ENCODE results near the gene MGAT5B. TPM values are rescaled to one million over a fixed set of nuclear protein-coding genes. Genes with fewer than 3 reads are reported as not detected.
A peak's percentile ranks its signal among the peaks of the same experiment; 100 is the strongest.

The MGAT5B gene
- total RNA-seq, 1 donor from 2014 or later, result 1.8 TPM

- peak; percentile 88 for DNase-seq (ENCODE audit: low spot score)
- H3K79me2 ChIP-seq (ENCODE audit: low read depth), result no peaks in the 10 kb centered on the region
- peaks cover 4% of the 10 kb centered on the region for H3K9me3 ChIP-seq (ENCODE audit: low read depth)
- peaks cover 17% of the 10 kb centered on the region for H3F3A ChIP-seq (ENCODE audit: low read depth)
- no peak overlapping the region for H3K4me3 ChIP-seq
- no peak overlapping the region for H3K27ac ChIP-seq
- H3K9me3 Mint-ChIP-seq, result peaks cover 19% of the 10 kb centered on the region
- no peak overlapping the region for H2AFZ ChIP-seq (replicated peaks)
- no peak overlapping the region for H3K27ac Mint-ChIP-seq
- peaks cover 26% of the 10 kb centered on the region for H3K4me1 Mint-ChIP-seq
- H3K4me3 Mint-ChIP-seq, result peak overlapping the region; percentile 30
- H3K36me3 Mint-ChIP-seq, result peaks cover 4% of the 10 kb centered on the region
- H3K27me3 ChIP-seq, result no peaks in the 10 kb centered on the region
- no peaks in the 10 kb centered on the region for H3K36me3 ChIP-seq
- no peaks in the 10 kb centered on the region for H4K20me1 ChIP-seq (ENCODE audit: low read depth)
- TF ChIP-seq, protein P1, sequence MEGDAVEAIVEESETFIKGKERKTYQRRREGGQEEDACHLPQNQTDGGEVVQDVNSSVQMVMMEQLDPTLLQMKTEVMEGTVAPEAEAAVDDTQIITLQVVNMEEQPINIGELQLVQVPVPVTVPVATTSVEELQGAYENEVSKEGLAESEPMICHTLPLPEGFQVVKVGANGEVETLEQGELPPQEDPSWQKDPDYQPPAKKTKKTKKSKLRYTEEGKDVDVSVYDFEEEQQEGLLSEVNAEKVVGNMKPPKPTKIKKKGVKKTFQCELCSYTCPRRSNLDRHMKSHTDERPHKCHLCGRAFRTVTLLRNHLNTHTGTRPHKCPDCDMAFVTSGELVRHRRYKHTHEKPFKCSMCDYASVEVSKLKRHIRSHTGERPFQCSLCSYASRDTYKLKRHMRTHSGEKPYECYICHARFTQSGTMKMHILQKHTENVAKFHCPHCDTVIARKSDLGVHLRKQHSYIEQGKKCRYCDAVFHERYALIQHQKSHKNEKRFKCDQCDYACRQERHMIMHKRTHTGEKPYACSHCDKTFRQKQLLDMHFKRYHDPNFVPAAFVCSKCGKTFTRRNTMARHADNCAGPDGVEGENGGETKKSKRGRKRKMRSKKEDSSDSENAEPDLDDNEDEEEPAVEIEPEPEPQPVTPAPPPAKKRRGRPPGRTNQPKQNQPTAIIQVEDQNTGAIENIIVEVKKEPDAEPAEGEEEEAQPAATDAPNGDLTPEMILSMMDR (IDR thresholded peaks at IDR 0.05), result no peak
- TF ChIP-seq EZH2phosphoT487 (IDR thresholded peaks at IDR 0.05) (no peak), EZH2 (IDR thresholded peaks at IDR 0.05) (no peak)
- H3K9ac ChIP-seq, result no peak overlapping the region
- H3K4me2 ChIP-seq, result peak overlapping the region; percentile 46
- peaks cover 22% of the 10 kb centered on the region for H3K4me1 ChIP-seq
- peaks cover 22% of the 10 kb centered on the region for H3K27me3 Mint-ChIP-seq (ENCODE audit: insufficient read depth, low read depth)
Measured at GRCh38 chr17:76981545-76982295, 113.5 kb downstream of the MGAT5B start.

DNA sequence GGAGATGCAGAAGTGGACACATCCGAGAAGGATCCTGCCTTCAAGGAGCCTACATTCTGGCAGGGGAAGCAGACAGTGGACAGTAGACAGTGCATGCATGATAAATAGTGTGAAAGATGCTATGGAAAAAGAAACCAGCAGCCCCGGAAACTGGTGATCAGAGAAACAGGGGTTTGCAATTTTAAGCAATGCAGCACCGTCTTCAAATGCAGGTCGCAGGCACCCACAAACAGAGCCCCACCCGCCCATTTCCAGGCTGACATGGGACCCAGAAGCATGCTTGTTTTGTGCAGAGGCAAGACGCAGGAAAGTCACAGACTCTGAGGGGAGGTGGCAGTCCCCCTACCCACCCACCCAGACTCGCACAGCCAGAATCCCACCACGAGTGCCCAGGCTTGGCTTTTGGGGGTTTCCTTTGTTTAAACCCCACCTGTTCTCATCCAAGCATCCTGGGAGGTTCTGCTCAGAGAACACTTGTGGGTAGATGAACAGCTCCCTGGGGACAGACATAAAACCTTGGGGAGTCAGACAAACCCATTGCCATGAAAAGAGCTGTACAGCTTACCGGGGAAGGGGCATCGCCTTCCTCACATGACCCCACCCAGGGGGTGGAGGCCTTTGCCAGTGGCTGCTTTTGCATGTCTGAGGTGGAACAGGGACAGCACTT, 114.3 kb downstream of the MGAT5B start:
- Mint-ChIP-seq H3K27ac (no peak overlapping the region), H3K27me3 (ENCODE audit: insufficient read depth, low read depth) (peaks cover 24% of the 10 kb centered on the region), H3K4me3 (no peak overlapping the region), H3K9me3 (peaks cover 13% of the 10 kb centered on the region), H3K36me3 (peaks cover 4% of the 10 kb centered on the region), H3K4me1 (peaks cover 30% of the 10 kb centered on the region)
- Histone ChIP-seq H3K4me3 (no peak overlapping the region), H3K27ac (no peak overlapping the region), H3K36me3 (no peaks in the 10 kb centered on the region), H3K27me3 (no peaks in the 10 kb centered on the region), H2AFZ (replicated peaks) (no peak overlapping the region), H3K9ac (no peak overlapping the region), H3K79me2 (ENCODE audit: low read depth) (no peaks in the 10 kb centered on the region), H3K4me2 (peak overlapping the region; percentile 46), H3F3A (ENCODE audit: low read depth) (peaks cover 17% of the 10 kb centered on the region), H4K20me1 (ENCODE audit: low read depth) (no peaks in the 10 kb centered on the region), H3K4me1 (peaks cover 22% of the 10 kb centered on the region), H3K9me3 (ENCODE audit: low read depth) (peaks cover 3% of the 10 kb centered on the region)
- DNase-seq (ENCODE audit: low spot score), result no peak
- no peak for TF ChIP-seq EZH2phosphoT487 (IDR thresholded peaks at IDR 0.05)
- TF ChIP-seq, protein P1 (IDR thresholded peaks at IDR 0.05), result no peak
- no peak for TF ChIP-seq EZH2 (IDR thresholded peaks at IDR 0.05)

DNA sequence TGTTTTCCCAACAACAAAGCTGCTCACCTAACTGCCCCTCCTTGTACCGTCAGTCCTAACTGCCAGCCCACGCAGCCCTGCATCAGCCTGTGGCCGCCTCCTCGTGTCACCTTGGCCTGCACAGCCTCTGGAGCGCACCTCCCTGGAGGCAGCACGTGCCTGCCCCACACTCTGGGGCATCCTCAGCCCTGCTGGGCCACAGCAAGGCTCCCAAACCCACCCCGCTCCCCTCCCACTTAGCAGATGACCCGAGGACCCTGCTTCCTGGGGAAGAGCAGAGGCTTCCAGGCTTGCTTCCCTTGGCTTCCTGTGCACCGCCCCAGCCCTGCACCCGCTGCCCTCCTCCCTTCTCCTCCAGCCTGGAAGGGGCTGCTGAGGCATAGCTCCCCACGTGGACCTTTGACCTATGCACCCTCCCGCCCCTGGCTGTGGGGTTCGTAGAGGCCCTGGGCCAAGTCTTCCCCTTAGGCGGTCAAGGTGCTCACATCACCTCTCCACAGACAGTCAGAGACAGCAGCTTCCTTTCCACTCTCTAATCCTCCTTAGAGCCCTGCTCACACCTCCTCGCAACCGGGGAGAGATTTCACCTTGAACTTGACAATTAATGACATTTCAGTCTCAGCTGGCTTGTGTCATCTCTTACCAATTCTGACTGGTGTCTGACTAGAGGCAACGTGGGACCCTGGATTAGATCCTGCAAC, 115.0 kb downstream of the MGAT5B start:
- peaks cover 26% of the 10 kb centered on the region for H3K27me3 Mint-ChIP-seq (ENCODE audit: insufficient read depth, low read depth)
- DNase-seq (ENCODE audit: low spot score), result no peak
- TF ChIP-seq EZH2phosphoT487 (IDR thresholded peaks at IDR 0.05), result no peak
- no peak for TF ChIP-seq EZH2 (IDR thresholded peaks at IDR 0.05)
- TF ChIP-seq, protein P1 (IDR thresholded peaks at IDR 0.05), result no peak
- H4K20me1 ChIP-seq (ENCODE audit: low read depth), result no peaks in the 10 kb centered on the region
- no peak overlapping the region for H3K27ac Mint-ChIP-seq
- no peak overlapping the region for H3K4me3 ChIP-seq
- H3F3A ChIP-seq (ENCODE audit: low read depth), result peaks cover 17% of the 10 kb centered on the region
- no peaks in the 10 kb centered on the region for H3K9me3 ChIP-seq (ENCODE audit: low read depth)
- H3K9me3 Mint-ChIP-seq, result peaks cover 8% of the 10 kb centered on the region
- peaks cover 2% of the 10 kb centered on the region for H3K36me3 Mint-ChIP-seq
- no peak overlapping the region for H3K9ac ChIP-seq
- H3K4me1 ChIP-seq, result peaks cover 22% of the 10 kb centered on the region
- no peaks in the 10 kb centered on the region for H3K79me2 ChIP-seq (ENCODE audit: low read depth)
- H3K4me1 Mint-ChIP-seq, result peaks cover 36% of the 10 kb centered on the region
- H3K27me3 ChIP-seq, result no peaks in the 10 kb centered on the region
- no peak overlapping the region for H3K4me2 ChIP-seq
- H3K27ac ChIP-seq, result no peak overlapping the region
- H3K36me3 ChIP-seq, result no peaks in the 10 kb centered on the region
- H2AFZ ChIP-seq (replicated peaks), result no peak overlapping the region
- H3K4me3 Mint-ChIP-seq, result peak overlapping the region; percentile 59
